Transverse colon (tissue), 4 donors: Measurements from ENCODE around the gene TTL. TPM values are rescaled to one million over a fixed set of nuclear protein-coding genes. Genes with fewer than 3 reads are reported as not detected.
A peak's percentile ranks its signal among the peaks of the same experiment; 100 is the strongest.
"Not testable (repeated sequence)": the region's sequence is repeated elsewhere in the genome, so short reads cannot be mapped to it uniquely, and the experiment has no call there.

ENCODE experiments used
- DNase-seq: peaks from one replicate; pipeline ENCODE4 v3.0.0-alpha.2; 2019
- H3K27ac ChIP-seq, 4 donors: fragments of 200-600 bp; sonication (generic); 2 replicates each; pipeline ENCODE4 v1.5.1; 2016 to 2018; ENCODE audit warnings: inconsistent platforms in 4 of 4
- H3K27me3 ChIP-seq: fragments of 200-600 bp; sonication (generic); 2 replicates; pipeline ENCODE4 v1.5.1; 2017; ENCODE audit warnings: inconsistent platforms
- H3K36me3 ChIP-seq, 4 donors: fragments of 200-600 bp; sonication (generic); 2 replicates each; pipeline ENCODE4 v1.5.1; 2017 to 2019; ENCODE audit warnings: inconsistent platforms in 4 of 4
- H3K4me1 ChIP-seq, 4 donors: fragments of 200-600 bp; sonication (generic); 2 replicates each; pipeline ENCODE4 v1.5.1; 2017 to 2020; ENCODE audit warnings: inconsistent platforms in 4 of 4
- H3K4me3 ChIP-seq, 4 donors: fragments of 200-600 bp; sonication (generic); 1 replicate in 1 of 4; 2 replicates in 3 of 4; pipeline versions ENCODE4 v1.5.1 to v1.6.1; 2017 to 2019; ENCODE audit warnings: inconsistent platforms in 4 of 4
- H3K9me3 ChIP-seq, 2 donors: fragments of 200-600 bp; sonication (generic); 2 replicates each; pipeline ENCODE4 v1.5.1; 2017 to 2019; ENCODE audit warnings: inconsistent platforms in 2 of 2
- CTCF ChIP-seq, 5 experiments: fragments of 200-600 bp in 3 of 5; fragments of 450-650 bp in 2 of 5; sonication (generic) in 3 of 5; IDR thresholded peaks; 1 replicate in 2 of 5; 2 replicates in 3 of 5; pipeline ENCODE4 v1.5.1; 2016 to 2017; ENCODE audit warnings: antibody characterized with exemption in 5 of 5, inconsistent platforms in 3 of 5, mild to moderate bottlenecking in 2 of 5, moderate library complexity in 1 of 5
- EP300 ChIP-seq: sonication (generic); formaldehyde crosslinking; IDR thresholded peaks from one replicate; pipeline ENCODE4 v1.6.1; 2017; ENCODE audit warnings: antibody characterized with exemption, low read depth
- POLR2A ChIP-seq: fragments of 450-650 bp; IDR thresholded peaks from one replicate; pipeline ENCODE4 v1.6.1; 2016; ENCODE audit warnings: antibody characterized with exemption, mild to moderate bottlenecking, moderate library complexity
- POLR2AphosphoS5 ChIP-seq, 3 donors: sonication (generic); formaldehyde crosslinking; IDR thresholded peaks; one replicate each; pipeline ENCODE4 v1.6.1; 2016; ENCODE audit warnings: antibody characterized with exemption in 3 of 3
- WGBS, 2 donors: methylation state at CpG; one replicate each; pipeline ENCODE4 v1.1.5; 2018; ENCODE audit warnings: low coverage in 1 of 2; 5-methylcytosine and 5-hydroxymethylcytosine counted together
- in situ Hi-C, 4 donors: fragments of 200-750 bp; cut with MboI; loops; one replicate each; pipeline versions ENCODE4 v1.15.0 to v1.15.1; 2017; ENCODE audit warnings: low sequenced_read_pairs in 3 of 4, low pct_ligation_motif_present in 1 of 4, low pct_unique_long_range_greater_than_20kb in 1 of 4
- intact Hi-C: fragments of 100-400 bp; cut with DNase I; formaldehyde crosslinking; loops from one replicate; pipeline ENCODE4 v1.15.1; 2023; ENCODE audit warnings: low total_unique reads
- total RNA-seq, 4 donors: library from RNA; depleted of rRNA; stranded (reverse); fragments of >200 nt; gene quantifications; one replicate each; pipeline ENCODE4 v1.1.0, GENCODE V29; 2016

Gene TTL
- total RNA-seq, 4 donors from 2014 or later = 7.9 to 61.3 (median 16.6) TPM

GRCh38 chr2:112542984-112543661 is 61.2 kb downstream of the TTL start:
- in situ Hi-C loops = no loop called here
- no peak for TF ChIP-seq POLR2A
- no peak for TF ChIP-seq POLR2AphosphoS5 (IDR thresholded peaks at IDR 0.05)
- TF ChIP-seq CTCF (IDR thresholded peaks at IDR 0.05) = no peak
- TF ChIP-seq EP300 = no peak
- DNase-seq = no peak
- no peaks in the 10 kb centered on the region for H3K27me3 ChIP-seq
- H3K4me1 ChIP-seq = peaks cover 8 to 25% (median 16%) of the 10 kb centered on the region in 4 donors
- peak overlapping the region; percentile 70 to 83 (median 81) for H3K4me3 ChIP-seq
- intact Hi-C loops = no loop called here
- peaks cover 0 to 8% (median 3%) of the 10 kb centered on the region in 4 donors for H3K36me3 ChIP-seq
- no peaks in the 10 kb centered on the region for H3K9me3 ChIP-seq
- WGBS, 2 donors = 3 to 4% methylated on average over 13 to 18 of the region's 18 CpGs
- peak overlapping the region in 3 of 4 donors; percentile 88 to 91 (median 88) for H3K27ac ChIP-seq

DNA sequence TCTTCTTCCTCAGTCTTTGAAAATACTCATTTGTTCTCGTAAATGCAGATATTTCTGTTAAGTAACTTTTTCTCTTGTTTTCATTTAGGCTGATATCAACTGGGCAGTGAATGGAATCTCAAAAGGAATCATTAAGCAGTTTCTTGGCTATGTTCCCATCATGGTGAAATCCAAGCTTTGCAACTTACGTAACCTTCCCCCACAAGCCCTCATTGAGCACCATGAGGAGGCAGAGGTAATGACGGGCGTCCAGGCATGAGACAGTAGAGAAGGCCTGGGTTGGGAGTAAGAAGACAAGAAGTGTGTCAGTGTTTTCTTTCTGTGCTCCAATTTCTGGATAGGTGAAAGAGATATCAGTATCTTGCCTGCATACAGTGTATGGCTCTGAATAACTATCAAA is 65.4 kb downstream of the TTL start:
- 87 to 95% methylated on average over 2 to 4 of the region's 4 CpGs for WGBS, 2 donors
- H3K36me3 ChIP-seq = peaks cover 0 to 37% (median 13%) of the 10 kb centered on the region in 4 donors
- no peak for TF ChIP-seq CTCF (IDR thresholded peaks at IDR 0.05)
- TF ChIP-seq EP300 = no peak
- TF ChIP-seq POLR2AphosphoS5 (IDR thresholded peaks at IDR 0.05) = no peak
- no peak for TF ChIP-seq POLR2A
- in situ Hi-C loops = no loop called here
- H3K27ac ChIP-seq = no peak overlapping the region
- H3K9me3 ChIP-seq = no peaks in the 10 kb centered on the region
- no peaks in the 10 kb centered on the region for H3K27me3 ChIP-seq
- no peak overlapping the region for H3K4me3 ChIP-seq
- intact Hi-C loops = no loop called here
- DNase-seq = no peak
- H3K4me1 ChIP-seq = peaks cover 8 to 18% (median 11%) of the 10 kb centered on the region in 4 donors

DNA sequence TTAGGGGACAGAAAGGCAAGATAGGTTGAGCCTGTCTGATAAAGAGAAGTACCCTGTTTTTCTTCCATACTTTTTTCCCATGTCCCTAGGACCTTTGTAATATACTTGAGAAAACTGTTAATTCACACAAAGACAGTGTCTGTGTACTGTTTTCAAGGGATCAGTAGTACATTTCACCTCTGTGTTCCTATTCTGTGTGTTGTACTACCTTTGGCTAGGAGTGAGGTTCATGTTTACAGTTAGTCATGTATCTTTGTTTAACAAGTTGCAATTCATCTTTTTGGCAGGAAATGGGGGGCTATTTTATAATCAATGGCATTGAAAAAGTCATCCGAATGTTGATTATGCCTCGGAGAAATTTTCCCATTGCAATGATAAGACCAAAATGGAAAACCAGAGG is 67.0 kb downstream of the TTL start:
- DNase-seq = no peak
- Histone ChIP-seq H3K27ac (no peak overlapping the region), H3K36me3 (peaks cover 0 to 54% (median 20%) of the 10 kb centered on the region in 4 donors), H3K9me3 (no peaks in the 10 kb centered on the region), H3K27me3 (no peaks in the 10 kb centered on the region), H3K4me1 (peaks cover 0 to 5% (median under 1%) of the 10 kb centered on the region in 4 donors), H3K4me3 (no peak overlapping the region)
- intact Hi-C loops = no loop called here
- in situ Hi-C loops = no loop called here
- WGBS, 2 donors = 99 to 100% methylated on average over 2 of the region's 2 CpGs
- TF ChIP-seq EP300 = no peak
- TF ChIP-seq CTCF (IDR thresholded peaks at IDR 0.05) = no peak
- no peak for TF ChIP-seq POLR2A
- TF ChIP-seq POLR2AphosphoS5 (IDR thresholded peaks at IDR 0.05) = no peak

- 73 to 80% methylated on average over 1 to 3 of the region's 3 CpGs for WGBS, 2 donors
- in situ Hi-C loops = no loop called here
- Histone ChIP-seq H3K27ac (no peak overlapping the region), H3K27me3 (no peaks in the 10 kb centered on the region), H3K4me1 (no peaks in the 10 kb centered on the region), H3K9me3 (no peaks in the 10 kb centered on the region), H3K4me3 (no peak overlapping the region), H3K36me3 (peaks cover 0 to 62% (median 29%) of the 10 kb centered on the region in 4 donors)
- no peak for TF ChIP-seq EP300
- no peak for TF ChIP-seq CTCF (IDR thresholded peaks at IDR 0.05)
- no peak for TF ChIP-seq POLR2A
- no peak for TF ChIP-seq POLR2AphosphoS5 (IDR thresholded peaks at IDR 0.05)
- intact Hi-C loops = no loop called here
- DNase-seq = no peak
These were observed 84.1 kb downstream of the TTL start for GRCh38 chr2:112566104-112566503.

DNA sequence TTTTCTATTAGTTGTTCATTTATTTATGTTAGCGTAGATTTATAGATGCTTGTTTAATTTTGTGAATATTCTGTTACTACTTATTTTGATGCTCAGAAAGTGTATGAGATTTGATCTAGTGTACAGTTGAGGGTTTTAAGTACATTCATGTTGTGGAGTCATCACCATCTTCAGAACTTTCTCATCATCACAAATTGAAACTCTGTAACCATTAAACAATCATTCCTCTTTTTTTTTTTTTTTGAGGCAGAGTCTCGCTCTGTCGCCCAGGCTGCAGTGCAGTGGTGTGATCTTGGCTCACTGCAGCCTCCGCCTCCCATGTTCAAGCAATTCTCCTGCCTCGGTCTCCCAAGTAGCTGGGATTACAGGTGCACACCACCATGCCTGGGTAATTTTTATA is 84.6 kb downstream of the TTL start:
- H3K27ac ChIP-seq, DNase-seq, in situ Hi-C loops, intact Hi-C loops, H3K4me1 ChIP-seq, H3K9me3 ChIP-seq, H3K27me3 ChIP-seq, H3K4me3 ChIP-seq: not testable (repeated sequence)
- 89 to 92% methylated on average over 3 to 5 of the region's 5 CpGs for WGBS, 2 donors
- H3K36me3 ChIP-seq = peaks cover 0 to 62% (median 28%) of the 10 kb centered on the region in 4 donors
